Psoas muscle (tissue), 8 donors: ENCODE measurements around the gene SLC39A11. TPM values are rescaled to one million over a fixed set of nuclear protein-coding genes. Genes with fewer than 3 reads are reported as not detected.

Source experiments
- ATAC-seq, 4 donors: fragments of 200-7000 bp; cut with Tn5 transposase; one replicate each; pipeline ENCODE4 v1.9.1; 2020; ENCODE audit warnings: moderate library complexity in 3 of 4, mild to moderate bottlenecking in 2 of 4
- DNase-seq, 2 donors: peaks; one replicate each; pipeline ENCODE4 v3.0.0-alpha.2; 2020
- H3K27ac ChIP-seq: fragments of 200-600 bp; one replicate; pipeline ENCODE4 v1.8.0; 2022
- H3K27me3 ChIP-seq, 3 donors: fragments of 200-600 bp in 1 of 3; one replicate each; pipeline versions ENCODE4 v1.6.1 to v1.8.0; 2013 to 2022; ENCODE audit warnings: low read length in 2 of 3, mild to moderate bottlenecking in 2 of 3, moderate library complexity in 1 of 3; ENCODE audit not compliant: insufficient read depth in 3 of 3
- H3K36me3 ChIP-seq, 2 donors: fragments of 200-600 bp in 1 of 2; one replicate each; pipeline versions ENCODE4 v1.6.1 to v1.8.0; 2013 to 2022; ENCODE audit warnings: low read depth in 1 of 2, mild to moderate bottlenecking in 1 of 2, moderate library complexity in 1 of 2; ENCODE audit not compliant: insufficient read depth in 1 of 2
- H3K4me1 ChIP-seq: fragments of 200-600 bp; one replicate; pipeline ENCODE4 v1.8.0; 2022
- H3K4me3 ChIP-seq: fragments of 200-600 bp; one replicate; pipeline ENCODE4 v1.8.0; 2022; ENCODE audit warnings: mild to moderate bottlenecking
- H3K9me3 ChIP-seq: fragments of 200-600 bp; one replicate; pipeline ENCODE4 v1.8.0; 2022
- WGBS, 3 donors: extraction: QIAGEN DNeasy Blood & Tissue Kit; methylation state at CpG; one replicate each; pipeline versions ENCODE4 v1.1.6 to v1.1.7; 2013; 5-methylcytosine and 5-hydroxymethylcytosine counted together
- intact Hi-C, 2 donors: fragments of 100-400 bp; cut with DNase I; formaldehyde crosslinking; loops; one replicate each; pipeline versions ENCODE4 v1.11.0 to v1.14.2; 2022
- long read RNA-seq, 2 donors: library from polyadenylated mRNA; unstranded; transcript quantifications; one replicate each; pipeline ENCODE4 v2.0.0, GENCODE V29; 2021
- polyA plus RNA-seq, 3 donors: library from polyadenylated mRNA; stranded (reverse); fragments of 200-250 nt; gene quantifications; one replicate each; pipeline ENCODE4 v1.2.3, GENCODE V29; 2013
- total RNA-seq, 4 donors: library from RNA; stranded (reverse); fragmentation: NEBNext Ultra II Directional in 2 of 4; extraction: Animal tissue kit (Norgen Biotek cat#: 25700) in 2 of 4; gene quantifications; one replicate each; pipeline versions ENCODE4 v1.2.1 to v1.2.4, GENCODE V29; 2021 to 2023
- TF ChIP-seq, protein P1 (sequence below): fragments of 200-600 bp; IDR thresholded peaks from one replicate; pipeline ENCODE4 v1.8.0; 2022; ENCODE audit warnings: antibody characterized with exemption
- donor health status: healthy with polysubstance abuse.
- donor health status: DM: no; HTN: no; CAD: no; lungs with moderate emphysema.
- donor health status: Bipolar disorder and iron deficiency.
- donor health status: healthy.
- donor health status: DM: yes; HTN: yes; CAD: no.
- donor health status: DM: no; HTN: no; CAD: no.
- donor health status: DM: no; HTN: no; CAD: no.
- donor health status: DM: yes; HTN: yes; CAD: no.

Gene SLC39A11, protein sequence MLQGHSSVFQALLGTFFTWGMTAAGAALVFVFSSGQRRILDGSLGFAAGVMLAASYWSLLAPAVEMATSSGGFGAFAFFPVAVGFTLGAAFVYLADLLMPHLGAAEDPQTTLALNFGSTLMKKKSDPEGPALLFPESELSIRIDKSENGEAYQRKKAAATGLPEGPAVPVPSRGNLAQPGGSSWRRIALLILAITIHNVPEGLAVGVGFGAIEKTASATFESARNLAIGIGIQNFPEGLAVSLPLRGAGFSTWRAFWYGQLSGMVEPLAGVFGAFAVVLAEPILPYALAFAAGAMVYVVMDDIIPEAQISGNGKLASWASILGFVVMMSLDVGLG
- 1 to 10 TPM; 7.3 to 9.7 (median 8.6) TPM for total RNA-seq
- 1 to 10 TPM; 1.6 to 8.3 (median 2.6) TPM for polyA plus RNA-seq
- long read RNA-seq, donor 1, partial matches to known transcripts = 0 of 3 reads
- long read RNA-seq, donor 1, other reads (novel, unspliced or antisense) = 2 of 3 reads
- long read RNA-seq, donor 2, partial matches to known transcripts = 0 of 6 reads
- long read RNA-seq, donor 2, other reads (novel, unspliced or antisense) = 3 of 6 reads

DNA sequence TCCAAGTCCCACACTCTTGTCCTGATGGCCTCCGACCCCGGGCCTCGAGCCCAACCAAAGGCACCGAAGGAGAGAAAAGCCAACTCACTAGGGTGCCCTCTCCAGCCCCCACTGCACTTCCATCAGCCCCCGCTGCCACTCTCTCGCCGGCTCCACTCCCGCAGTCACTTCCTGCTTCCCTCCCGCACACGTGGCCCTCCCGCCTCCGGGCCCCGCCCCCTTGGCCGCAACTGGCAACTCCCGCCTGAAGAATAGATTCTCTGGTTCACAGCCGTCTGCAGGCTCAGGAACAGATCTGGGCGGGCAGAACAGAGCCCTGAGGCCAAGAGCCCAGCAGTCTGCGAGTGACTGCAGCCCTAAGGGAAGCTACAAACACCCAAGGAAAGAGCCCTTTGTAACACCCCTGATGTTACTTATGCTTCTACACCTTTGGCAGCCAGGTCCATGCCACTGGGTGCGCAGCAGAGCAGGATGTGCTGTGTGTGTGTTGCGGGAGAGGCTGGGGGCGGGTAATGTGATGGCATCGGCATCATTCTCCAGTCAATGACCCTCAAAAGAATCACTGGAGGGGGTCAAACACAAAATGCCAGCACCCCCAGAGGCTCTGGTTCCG lies at the start of gene SLC39A11:
Gene SLC39A11 (minus strand): TSS at position 166 of the 613 bp plus-strand sequence. CDS start 3,924 bp downstream, outside the sequence.
- TF ChIP-seq, protein P1, sequence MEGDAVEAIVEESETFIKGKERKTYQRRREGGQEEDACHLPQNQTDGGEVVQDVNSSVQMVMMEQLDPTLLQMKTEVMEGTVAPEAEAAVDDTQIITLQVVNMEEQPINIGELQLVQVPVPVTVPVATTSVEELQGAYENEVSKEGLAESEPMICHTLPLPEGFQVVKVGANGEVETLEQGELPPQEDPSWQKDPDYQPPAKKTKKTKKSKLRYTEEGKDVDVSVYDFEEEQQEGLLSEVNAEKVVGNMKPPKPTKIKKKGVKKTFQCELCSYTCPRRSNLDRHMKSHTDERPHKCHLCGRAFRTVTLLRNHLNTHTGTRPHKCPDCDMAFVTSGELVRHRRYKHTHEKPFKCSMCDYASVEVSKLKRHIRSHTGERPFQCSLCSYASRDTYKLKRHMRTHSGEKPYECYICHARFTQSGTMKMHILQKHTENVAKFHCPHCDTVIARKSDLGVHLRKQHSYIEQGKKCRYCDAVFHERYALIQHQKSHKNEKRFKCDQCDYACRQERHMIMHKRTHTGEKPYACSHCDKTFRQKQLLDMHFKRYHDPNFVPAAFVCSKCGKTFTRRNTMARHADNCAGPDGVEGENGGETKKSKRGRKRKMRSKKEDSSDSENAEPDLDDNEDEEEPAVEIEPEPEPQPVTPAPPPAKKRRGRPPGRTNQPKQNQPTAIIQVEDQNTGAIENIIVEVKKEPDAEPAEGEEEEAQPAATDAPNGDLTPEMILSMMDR = no peak
- Histone ChIP-seq H3K27ac (peak within 1 kb of the TSS; percentile 80), H3K4me1 (peaks cover 13% of the 10 kb centered on the region), H3K36me3 (peaks cover 0 to 8% of the 10 kb centered on the region in 2 donors), H3K9me3 (no peaks in the 10 kb centered on the region), H3K4me3 (peak within 1 kb of the TSS; percentile 80), H3K27me3 (peaks cover 0 to 2% (median 0%) of the 10 kb centered on the region in 3 donors)
- WGBS, 3 donors = 9 to 12% (median 12%) methylated on average over 23 of the region's 23 CpGs
- intact Hi-C loops = no loop called here
- DNase-seq = peak; percentile 95 to 96
- peak; percentile 98 to 100 (median 100) for ATAC-seq

DNA sequence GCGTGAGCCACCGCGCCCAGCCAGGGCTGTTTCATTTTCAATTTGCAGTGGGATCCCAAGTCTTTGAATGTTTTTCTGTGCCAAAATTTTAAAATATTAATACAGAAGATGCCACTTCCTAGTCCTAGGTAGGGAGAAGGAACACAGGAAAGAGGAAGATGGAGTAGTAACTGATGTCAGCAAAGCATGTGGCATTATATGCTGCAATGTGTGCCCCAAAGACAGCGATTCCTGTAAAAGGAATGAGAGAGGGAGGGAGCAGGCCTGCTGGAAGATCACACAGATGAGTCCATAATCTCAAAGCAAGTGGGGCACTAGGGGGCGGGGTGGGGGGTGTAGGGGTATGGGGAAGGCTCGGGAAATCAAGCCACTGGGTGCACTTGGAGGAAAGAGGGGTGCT lies 48.9 kb upstream of the SLC39A11 start:
- H3K4me1 ChIP-seq = no peaks in the 10 kb centered on the region
- intact Hi-C loops = no loop called here
- H3K4me3 ChIP-seq = no peak overlapping the region
- WGBS, 3 donors = 89 to 93% (median 89%) methylated on average over 6 of the region's 6 CpGs
- ATAC-seq = no peak
- no peaks in the 10 kb centered on the region for H3K9me3 ChIP-seq
- H3K27ac ChIP-seq = no peak overlapping the region
- H3K27me3 ChIP-seq = peaks cover 0 to 7% (median 4%) of the 10 kb centered on the region in 3 donors
- no peak for DNase-seq
- TF ChIP-seq, protein P1 = no peak
- H3K36me3 ChIP-seq = no peaks in the 10 kb centered on the region

DNA sequence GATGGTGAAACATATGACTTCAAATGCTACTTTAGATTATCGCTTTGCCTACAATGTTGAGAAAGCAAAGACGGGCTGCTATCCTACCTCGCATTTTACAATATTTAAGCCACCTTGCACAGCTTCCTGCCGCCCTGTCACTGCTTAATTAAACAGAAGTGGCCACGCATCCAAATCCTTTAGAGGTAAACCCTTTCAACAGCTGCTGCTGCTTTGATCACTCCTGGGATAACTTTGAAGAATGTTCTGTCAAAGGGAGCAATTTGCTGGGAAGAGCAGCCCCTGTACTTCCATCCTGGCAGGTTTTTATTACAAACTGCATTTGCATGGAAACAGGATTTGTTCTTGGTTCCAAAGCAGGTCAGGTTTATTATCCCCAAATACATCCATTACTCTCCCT lies 48.1 kb upstream of the SLC39A11 start:
- WGBS, 3 donors = 49 to 57% (median 49%) methylated on average over 5 of the region's 5 CpGs
- Histone ChIP-seq H3K9me3 (no peaks in the 10 kb centered on the region), H3K4me3 (no peak overlapping the region), H3K27me3 (peaks cover 0 to 7% (median 4%) of the 10 kb centered on the region in 3 donors), H3K27ac (no peak overlapping the region), H3K36me3 (no peaks in the 10 kb centered on the region), H3K4me1 (no peaks in the 10 kb centered on the region)
- intact Hi-C loops = no loop called here
- TF ChIP-seq, protein P1 = no peak
- ATAC-seq (no peak), DNase-seq (no peak)

DNA sequence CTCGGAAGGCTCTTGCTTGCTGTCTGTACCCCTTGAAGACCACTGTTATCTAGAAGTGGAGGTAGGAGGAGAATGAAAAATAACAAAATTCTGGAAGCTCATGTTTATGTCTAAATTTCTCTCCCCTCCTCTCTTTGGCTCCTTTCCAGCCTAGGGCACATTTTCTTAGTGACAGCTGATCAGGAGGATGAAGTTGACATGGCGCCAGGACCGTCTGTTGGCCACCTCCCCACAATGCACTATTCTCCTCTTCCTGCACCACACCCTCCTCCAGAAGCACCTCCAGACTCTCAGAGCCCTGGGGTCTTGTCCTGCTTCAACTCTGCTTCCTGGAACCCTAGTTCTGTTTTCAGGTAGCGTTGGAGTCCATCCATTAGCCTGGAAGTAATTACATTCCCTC lies 46.8 kb upstream of the SLC39A11 start:
- no peak for DNase-seq
- no peak overlapping the region for H3K4me3 ChIP-seq
- TF ChIP-seq, protein P1 = no peak
- no peaks in the 10 kb centered on the region for H3K9me3 ChIP-seq
- intact Hi-C loops = no loop called here
- peaks cover 0 to 4% (median 4%) of the 10 kb centered on the region in 3 donors for H3K27me3 ChIP-seq
- 38 to 45% (median 43%) methylated on average over 4 of the region's 4 CpGs for WGBS, 3 donors
- H3K27ac ChIP-seq = no peak overlapping the region
- H3K36me3 ChIP-seq = no peaks in the 10 kb centered on the region
- H3K4me1 ChIP-seq = no peaks in the 10 kb centered on the region
- ATAC-seq = no peak
